GM10266 (cell line): ENCODE measurements around the gene GRIK3.

Experiments
- DNase-seq: peaks from one replicate; pipeline ENCODE4 v3.0.0; 2012; ENCODE audit errors: extremely low spot score
- CTCF ChIP-seq: IDR thresholded peaks from 2 replicates; pipeline ENCODE4 v1.5.1; 2012; ENCODE audit warnings: mild to moderate bottlenecking, low read depth; ENCODE audit not compliant: control insufficient read depth, insufficient read depth; ENCODE audit errors: missing control alignments

The GRIK3 gene

GRCh38 chr1:36989241-36989640 lies 45.1 kb downstream of the GRIK3 start:
- DNase-seq: no peak
- no peak for TF ChIP-seq CTCF

- DNase-seq: no peak
- no peak for TF ChIP-seq CTCF
These were observed 45.5 kb downstream of the GRIK3 start for GRCh38 chr1:36988741-36989193.

GRCh38 chr1:36988321-36988720 lies 46.0 kb downstream of the GRIK3 start:
- TF ChIP-seq CTCF: no peak
- no peak for DNase-seq

GRCh38 chr1:36987276-36987675 lies 47.0 kb downstream of the GRIK3 start:
- no peak for TF ChIP-seq CTCF
- DNase-seq: no peak

GRCh38 chr1:36986241-36986985 lies 47.9 kb downstream of the GRIK3 start:
- no peak for DNase-seq
- no peak for TF ChIP-seq CTCF

- TF ChIP-seq CTCF: no peak
- no peak for DNase-seq
These were observed 49.6 kb downstream of the GRIK3 start for GRCh38 chr1:36984675-36985074.

GRCh38 chr1:36984026-36984425 lies 50.3 kb downstream of the GRIK3 start:
- no peak for DNase-seq
- TF ChIP-seq CTCF: no peak
